Measurements from ENCODE around the gene KIAA1143. TPM values are rescaled to one million over a fixed set of nuclear protein-coding genes. Genes with fewer than 3 reads are reported as not detected.

The KIAA1143 gene
- total and polyA plus RNA-seq, 2 of the 13 experiments (the other 11 are each of a cell fraction or from before 2014, with no cell fraction given), result 9.9 to 27.2 TPM

DNA sequence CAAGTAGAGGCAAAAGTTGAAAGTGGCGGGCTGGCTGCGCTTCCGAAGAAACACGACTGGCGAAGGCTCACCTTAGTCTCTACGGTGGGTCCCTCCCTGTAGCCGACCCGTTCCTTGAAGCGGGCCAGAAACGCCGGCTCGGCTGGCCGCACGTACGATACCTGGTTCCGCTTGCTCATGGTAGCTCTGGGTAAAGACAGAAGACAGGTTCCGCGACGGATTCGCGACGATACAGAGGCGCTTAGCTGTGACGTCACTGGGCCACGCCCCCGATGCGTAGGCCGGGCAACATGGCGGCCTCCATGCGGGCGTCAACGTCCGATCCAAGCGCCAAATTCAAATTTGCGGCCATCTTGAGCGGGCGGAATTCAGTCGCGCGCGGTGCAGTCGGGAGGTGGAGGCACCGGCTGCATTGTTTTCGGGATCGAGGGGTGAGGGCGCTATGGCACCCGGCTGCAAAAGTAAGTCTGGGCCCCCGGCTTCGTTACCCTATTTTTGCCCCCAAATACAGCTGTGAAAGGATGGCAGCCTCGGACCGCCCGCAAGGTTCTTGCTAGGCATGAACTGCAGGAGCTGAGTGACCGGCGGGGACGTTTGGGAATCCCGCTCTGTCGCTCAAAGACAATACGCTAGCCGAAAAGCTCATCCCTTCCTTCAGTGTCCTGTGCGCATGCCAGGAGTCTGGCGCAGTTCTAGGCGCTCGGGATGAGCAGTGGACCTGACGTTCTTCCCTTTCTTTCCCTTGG, at the start of gene KIAA1143, which contains the start of gene KIF15 (continued):
- TF ChIP-seq, protein P1, sequence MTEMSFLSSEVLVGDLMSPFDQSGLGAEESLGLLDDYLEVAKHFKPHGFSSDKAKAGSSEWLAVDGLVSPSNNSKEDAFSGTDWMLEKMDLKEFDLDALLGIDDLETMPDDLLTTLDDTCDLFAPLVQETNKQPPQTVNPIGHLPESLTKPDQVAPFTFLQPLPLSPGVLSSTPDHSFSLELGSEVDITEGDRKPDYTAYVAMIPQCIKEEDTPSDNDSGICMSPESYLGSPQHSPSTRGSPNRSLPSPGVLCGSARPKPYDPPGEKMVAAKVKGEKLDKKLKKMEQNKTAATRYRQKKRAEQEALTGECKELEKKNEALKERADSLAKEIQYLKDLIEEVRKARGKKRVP (CRISPR knock-in tag; IDR thresholded peaks at IDR 0.05), result peak in 1 of 2 experiments; percentile 53; a peak in 1 of 4 replicates
- TF ChIP-seq HNRNPL (IDR thresholded peaks at IDR 0.05; ENCODE audit: low read depth, low read length) (peak; percentile 84; the same call in 1 of the 2 replicates), CHCHD3 (CRISPR knock-in tag; IDR thresholded peaks at IDR 0.05) (peak; percentile 85; the same call in 1 of the 2 replicates), CEBPB (IDR thresholded peaks at IDR 0.05; ENCODE audit: borderline replicate concordance, low read depth, low read length) (no peak), TSC22D2 (CRISPR knock-in tag; IDR thresholded peaks at IDR 0.05; ENCODE audit: borderline replicate concordance) (no peak), RARG (CRISPR knock-in tag; IDR thresholded peaks at IDR 0.05; ENCODE audit: low read depth) (no peak), FOXP1 (IDR thresholded peaks at IDR 0.05) (no peak), FOXP1 (CRISPR knock-in tag; IDR thresholded peaks at IDR 0.05) (no peak), KMT2A (CRISPR knock-in tag; IDR thresholded peaks at IDR 0.05) (peak; percentile 99), ZNF44 (CRISPR knock-in tag; IDR thresholded peaks at IDR 0.05) (no peak), NFKB2 (CRISPR knock-in tag; IDR thresholded peaks at IDR 0.05; ENCODE audit: borderline replicate concordance) (peak; percentile 89; the same call in 1 of the 2 replicates), ATF7-NPFF (CRISPR knock-in tag; IDR thresholded peaks at IDR 0.05; ENCODE audit: low read depth) (peak; percentile 98), RBAK (CRISPR knock-in tag; IDR thresholded peaks at IDR 0.05) (0 out of 2 replicates have a peak, but pooled peaks have one; percentile 32), KDM5B (CRISPR knock-in tag; IDR thresholded peaks at IDR 0.05; ENCODE audit: borderline replicate concordance) (peak; percentile 68; the same call in 1 of the 2 replicates), HNRNPUL1 (IDR thresholded peaks at IDR 0.05; ENCODE audit: low read depth, low read length) (no peak)
- TF ChIP-seq, protein P2, sequence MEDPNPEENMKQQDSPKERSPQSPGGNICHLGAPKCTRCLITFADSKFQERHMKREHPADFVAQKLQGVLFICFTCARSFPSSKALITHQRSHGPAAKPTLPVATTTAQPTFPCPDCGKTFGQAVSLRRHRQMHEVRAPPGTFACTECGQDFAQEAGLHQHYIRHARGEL (CRISPR knock-in tag; IDR thresholded peaks at IDR 0.05), result no peak
- TF ChIP-seq, protein P3, sequence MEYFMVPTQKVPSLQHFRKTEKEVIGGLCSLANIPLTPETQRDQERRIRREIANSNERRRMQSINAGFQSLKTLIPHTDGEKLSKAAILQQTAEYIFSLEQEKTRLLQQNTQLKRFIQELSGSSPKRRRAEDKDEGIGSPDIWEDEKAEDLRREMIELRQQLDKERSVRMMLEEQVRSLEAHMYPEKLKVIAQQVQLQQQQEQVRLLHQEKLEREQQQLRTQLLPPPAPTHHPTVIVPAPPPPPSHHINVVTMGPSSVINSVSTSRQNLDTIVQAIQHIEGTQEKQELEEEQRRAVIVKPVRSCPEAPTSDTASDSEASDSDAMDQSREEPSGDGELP (IDR thresholded peaks at IDR 0.05; ENCODE audit: borderline replicate concordance, low read depth), result peak; percentile 24; the same call in 1 of the 2 replicates
- TF ChIP-seq, protein P4, sequence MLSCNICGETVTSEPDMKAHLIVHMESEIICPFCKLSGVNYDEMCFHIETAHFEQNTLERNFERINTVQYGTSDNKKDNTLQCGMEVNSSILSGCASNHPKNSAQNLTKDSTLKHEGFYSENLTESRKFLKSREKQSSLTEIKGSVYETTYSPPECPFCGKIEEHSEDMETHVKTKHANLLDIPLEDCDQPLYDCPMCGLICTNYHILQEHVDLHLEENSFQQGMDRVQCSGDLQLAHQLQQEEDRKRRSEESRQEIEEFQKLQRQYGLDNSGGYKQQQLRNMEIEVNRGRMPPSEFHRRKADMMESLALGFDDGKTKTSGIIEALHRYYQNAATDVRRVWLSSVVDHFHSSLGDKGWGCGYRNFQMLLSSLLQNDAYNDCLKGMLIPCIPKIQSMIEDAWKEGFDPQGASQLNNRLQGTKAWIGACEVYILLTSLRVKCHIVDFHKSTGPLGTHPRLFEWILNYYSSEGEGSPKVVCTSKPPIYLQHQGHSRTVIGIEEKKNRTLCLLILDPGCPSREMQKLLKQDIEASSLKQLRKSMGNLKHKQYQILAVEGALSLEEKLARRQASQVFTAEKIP (CRISPR knock-in tag; IDR thresholded peaks at IDR 0.05; ENCODE audit: borderline replicate concordance), result no peak
- TF ChIP-seq, protein P5, sequence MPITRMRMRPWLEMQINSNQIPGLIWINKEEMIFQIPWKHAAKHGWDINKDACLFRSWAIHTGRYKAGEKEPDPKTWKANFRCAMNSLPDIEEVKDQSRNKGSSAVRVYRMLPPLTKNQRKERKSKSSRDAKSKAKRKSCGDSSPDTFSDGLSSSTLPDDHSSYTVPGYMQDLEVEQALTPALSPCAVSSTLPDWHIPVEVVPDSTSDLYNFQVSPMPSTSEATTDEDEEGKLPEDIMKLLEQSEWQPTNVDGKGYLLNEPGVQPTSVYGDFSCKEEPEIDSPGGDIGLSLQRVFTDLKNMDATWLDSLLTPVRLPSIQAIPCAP (CRISPR knock-in tag; IDR thresholded peaks at IDR 0.05; ENCODE audit: low read depth), result 0 out of 2 replicates have a peak, but pooled peaks have one; percentile 29
- TF ChIP-seq, protein P6, sequence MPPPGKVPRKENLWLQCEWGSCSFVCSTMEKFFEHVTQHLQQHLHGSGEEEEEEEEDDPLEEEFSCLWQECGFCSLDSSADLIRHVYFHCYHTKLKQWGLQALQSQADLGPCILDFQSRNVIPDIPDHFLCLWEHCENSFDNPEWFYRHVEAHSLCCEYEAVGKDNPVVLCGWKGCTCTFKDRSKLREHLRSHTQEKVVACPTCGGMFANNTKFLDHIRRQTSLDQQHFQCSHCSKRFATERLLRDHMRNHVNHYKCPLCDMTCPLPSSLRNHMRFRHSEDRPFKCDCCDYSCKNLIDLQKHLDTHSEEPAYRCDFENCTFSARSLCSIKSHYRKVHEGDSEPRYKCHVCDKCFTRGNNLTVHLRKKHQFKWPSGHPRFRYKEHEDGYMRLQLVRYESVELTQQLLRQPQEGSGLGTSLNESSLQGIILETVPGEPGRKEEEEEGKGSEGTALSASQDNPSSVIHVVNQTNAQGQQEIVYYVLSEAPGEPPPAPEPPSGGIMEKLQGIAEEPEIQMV (CRISPR knock-in tag; IDR thresholded peaks at IDR 0.05; ENCODE audit: low read depth), result peak; percentile 88

All from HepG2 (cell line).